Neural progenitor cell (in vitro differentiated cells): Measurements from ENCODE around the gene ZC3HAV1L. TPM values are rescaled to one million over a fixed set of nuclear protein-coding genes. Genes with fewer than 3 reads are reported as not detected.

Source experiments
- DNase-seq: peaks from one replicate; pipeline ENCODE4 v3.0.0-alpha.2; 2016; ENCODE audit warnings: low spot score
- H2AFZ ChIP-seq: fragments of 200-600 bp; sonication (generic); replicated peaks from 2 replicates; pipeline ENCODE4 v1.6.1; 2016; ENCODE audit warnings: antibody characterized with exemption
- H3F3A ChIP-seq: fragments of 200-600 bp; sonication (generic); 2 replicates; pipeline ENCODE4 v1.6.1; 2016; ENCODE audit warnings: antibody characterized with exemption, low read depth
- H3K27ac ChIP-seq: fragments of 200-600 bp; sonication (generic); 2 replicates; pipeline ENCODE4 v1.5.1; 2016; ENCODE audit warnings: mild to moderate bottlenecking
- H3K27me3 ChIP-seq: fragments of 200-600 bp; sonication (generic); 2 replicates; pipeline ENCODE4 v1.6.1; 2016; ENCODE audit warnings: mild to moderate bottlenecking, moderate library complexity
- H3K36me3 ChIP-seq: fragments of 200-600 bp; sonication (generic); 2 replicates; pipeline ENCODE4 v1.5.1; 2016
- H3K4me1 ChIP-seq: fragments of 200-600 bp; sonication (generic); 2 replicates; pipeline ENCODE4 v1.6.1; 2016; ENCODE audit warnings: mixed run types
- H3K4me2 ChIP-seq: fragments of 200-600 bp; sonication (generic); 2 replicates; pipeline ENCODE4 v1.6.1; 2016
- H3K4me3 ChIP-seq: fragments of 200-600 bp; sonication (generic); 2 replicates; pipeline ENCODE4 v1.5.1; 2016
- H3K79me2 ChIP-seq: fragments of 200-600 bp; sonication (generic); 2 replicates; pipeline ENCODE4 v1.6.1; 2016; ENCODE audit warnings: low read depth
- H3K9ac ChIP-seq: fragments of 200-600 bp; sonication (generic); 2 replicates; pipeline ENCODE4 v1.6.1; 2016
- H3K9me3 ChIP-seq: fragments of 200-600 bp; sonication (generic); 2 replicates; pipeline ENCODE4 v1.5.1; 2016; ENCODE audit warnings: low read depth
- H4K20me1 ChIP-seq: fragments of 200-600 bp; sonication (generic); 2 replicates; pipeline ENCODE4 v1.6.1; 2016; ENCODE audit warnings: low read depth
- H3K27ac Mint-ChIP-seq: 3 replicates; pipeline ENCODE4 v1.8.0; 2021; ENCODE audit warnings: mixed read lengths
- H3K27me3 Mint-ChIP-seq: 2 replicates; pipeline ENCODE4 v1.8.0; 2022; ENCODE audit warnings: low read depth, mild to moderate bottlenecking, inconsistent platforms, moderate library complexity, mixed read lengths; ENCODE audit not compliant: insufficient read depth
- H3K36me3 Mint-ChIP-seq: 3 replicates; pipeline ENCODE4 v1.8.0; 2021; ENCODE audit warnings: mixed read lengths
- H3K4me1 Mint-ChIP-seq: 3 replicates; pipeline ENCODE4 v1.8.0; 2021; ENCODE audit warnings: mixed read lengths
- H3K4me3 Mint-ChIP-seq: 3 replicates; pipeline ENCODE4 v1.8.0; 2021; ENCODE audit warnings: mild to moderate bottlenecking, moderate library complexity, mixed read lengths
- H3K9me3 Mint-ChIP-seq: 3 replicates; pipeline ENCODE4 v1.8.0; 2020; ENCODE audit warnings: mixed read lengths
- EZH2 ChIP-seq: fragments of 200-600 bp; sonication (generic); IDR thresholded peaks from 2 replicates; pipeline ENCODE4 v1.6.1; 2017; ENCODE audit warnings: antibody characterized with exemption, mild to moderate bottlenecking, moderate library complexity
- EZH2phosphoT487 ChIP-seq: fragments of 200-600 bp; sonication (generic); IDR thresholded peaks from 2 replicates; pipeline ENCODE4 v1.6.1; 2017; ENCODE audit warnings: antibody characterized with exemption
- total RNA-seq: library from RNA; depleted of rRNA; stranded (reverse); fragments of >200 nt; gene quantifications from 2 replicates; pipeline ENCODE4 v1.2.3, GENCODE V29; 2015; ENCODE audit warnings: low replicate concordance
- TF ChIP-seq, protein P1 (sequence below): fragments of 200-600 bp; sonication (generic); IDR thresholded peaks from 2 replicates; pipeline ENCODE4 v1.5.1; 2017; ENCODE audit warnings: antibody characterized with exemption, mild to moderate bottlenecking

Gene ZC3HAV1L
- total RNA-seq, 1 donor from 2014 or later, result 7.1 TPM

DNA sequence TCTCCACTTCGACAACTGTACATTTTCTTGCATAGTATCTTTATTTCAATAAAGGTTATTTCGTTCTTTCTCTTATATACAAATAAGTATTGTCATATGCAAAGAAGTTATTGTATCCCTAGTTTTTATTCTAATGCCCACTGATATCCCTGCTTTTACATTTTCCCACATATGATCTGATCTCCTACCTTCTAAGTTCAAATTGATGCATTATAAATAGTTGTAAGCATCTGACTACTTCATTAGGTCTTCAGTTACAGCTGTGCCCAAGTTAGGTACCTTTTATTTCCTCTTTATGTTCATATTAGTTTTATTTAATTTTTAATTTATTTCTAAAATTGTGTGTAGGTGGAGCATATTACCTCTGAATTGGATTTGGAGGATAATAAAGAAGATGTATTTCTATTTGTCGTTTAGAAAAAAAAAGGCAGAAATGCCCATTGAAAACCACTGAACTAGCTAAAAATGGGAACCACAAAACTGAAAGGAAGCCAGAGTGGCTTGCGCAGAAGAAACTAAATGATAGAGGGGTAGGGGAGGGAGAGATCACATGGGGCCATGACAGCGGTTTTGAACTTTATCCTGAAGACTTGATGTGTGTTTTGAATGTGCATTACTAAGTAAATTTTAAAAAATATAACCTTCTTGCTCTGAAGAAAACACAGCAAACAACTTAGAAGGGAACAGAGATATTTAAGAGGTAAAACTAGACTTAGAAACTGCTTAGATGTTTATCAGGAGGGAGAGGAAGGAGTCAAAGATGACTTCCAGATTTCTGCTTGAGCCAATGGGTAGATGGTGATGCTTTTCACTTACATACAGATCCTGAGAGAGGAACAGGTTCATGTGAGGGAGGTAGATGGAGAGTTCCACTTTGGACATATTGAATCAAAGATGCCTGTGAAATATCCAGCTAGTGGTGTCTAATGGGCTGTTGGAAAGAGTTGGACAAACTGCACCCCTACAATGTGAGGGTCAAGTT is 9.3 kb upstream of the ZC3HAV1L start:
- TF ChIP-seq EZH2phosphoT487, result no peak
- TF ChIP-seq, protein P1, sequence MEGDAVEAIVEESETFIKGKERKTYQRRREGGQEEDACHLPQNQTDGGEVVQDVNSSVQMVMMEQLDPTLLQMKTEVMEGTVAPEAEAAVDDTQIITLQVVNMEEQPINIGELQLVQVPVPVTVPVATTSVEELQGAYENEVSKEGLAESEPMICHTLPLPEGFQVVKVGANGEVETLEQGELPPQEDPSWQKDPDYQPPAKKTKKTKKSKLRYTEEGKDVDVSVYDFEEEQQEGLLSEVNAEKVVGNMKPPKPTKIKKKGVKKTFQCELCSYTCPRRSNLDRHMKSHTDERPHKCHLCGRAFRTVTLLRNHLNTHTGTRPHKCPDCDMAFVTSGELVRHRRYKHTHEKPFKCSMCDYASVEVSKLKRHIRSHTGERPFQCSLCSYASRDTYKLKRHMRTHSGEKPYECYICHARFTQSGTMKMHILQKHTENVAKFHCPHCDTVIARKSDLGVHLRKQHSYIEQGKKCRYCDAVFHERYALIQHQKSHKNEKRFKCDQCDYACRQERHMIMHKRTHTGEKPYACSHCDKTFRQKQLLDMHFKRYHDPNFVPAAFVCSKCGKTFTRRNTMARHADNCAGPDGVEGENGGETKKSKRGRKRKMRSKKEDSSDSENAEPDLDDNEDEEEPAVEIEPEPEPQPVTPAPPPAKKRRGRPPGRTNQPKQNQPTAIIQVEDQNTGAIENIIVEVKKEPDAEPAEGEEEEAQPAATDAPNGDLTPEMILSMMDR, result no peak
- TF ChIP-seq EZH2, result no peak
- Histone ChIP-seq H3K27ac (no peak overlapping the region), H3K36me3 (no peaks in the 10 kb centered on the region), H3K27me3 (no peaks in the 10 kb centered on the region), H3K4me1 (peaks cover 8% of the 10 kb centered on the region), H3K4me3 (no peak overlapping the region), H3K9ac (no peak overlapping the region), H3K4me2 (no peak overlapping the region), H3K79me2 (no peaks in the 10 kb centered on the region), H2AFZ (no peak overlapping the region), H4K20me1 (no peaks in the 10 kb centered on the region), H3F3A (no peaks in the 10 kb centered on the region), H3K9me3 (no peaks in the 10 kb centered on the region)
- H3K36me3 Mint-ChIP-seq, result peaks cover 1% of the 10 kb centered on the region
- peaks cover 4% of the 10 kb centered on the region for H3K27me3 Mint-ChIP-seq
- no peaks in the 10 kb centered on the region for H3K4me1 Mint-ChIP-seq
- no peaks in the 10 kb centered on the region for H3K9me3 Mint-ChIP-seq
- H3K4me3 Mint-ChIP-seq, result no peak overlapping the region
- no peak overlapping the region for H3K27ac Mint-ChIP-seq
- DNase-seq, result no peak

DNA sequence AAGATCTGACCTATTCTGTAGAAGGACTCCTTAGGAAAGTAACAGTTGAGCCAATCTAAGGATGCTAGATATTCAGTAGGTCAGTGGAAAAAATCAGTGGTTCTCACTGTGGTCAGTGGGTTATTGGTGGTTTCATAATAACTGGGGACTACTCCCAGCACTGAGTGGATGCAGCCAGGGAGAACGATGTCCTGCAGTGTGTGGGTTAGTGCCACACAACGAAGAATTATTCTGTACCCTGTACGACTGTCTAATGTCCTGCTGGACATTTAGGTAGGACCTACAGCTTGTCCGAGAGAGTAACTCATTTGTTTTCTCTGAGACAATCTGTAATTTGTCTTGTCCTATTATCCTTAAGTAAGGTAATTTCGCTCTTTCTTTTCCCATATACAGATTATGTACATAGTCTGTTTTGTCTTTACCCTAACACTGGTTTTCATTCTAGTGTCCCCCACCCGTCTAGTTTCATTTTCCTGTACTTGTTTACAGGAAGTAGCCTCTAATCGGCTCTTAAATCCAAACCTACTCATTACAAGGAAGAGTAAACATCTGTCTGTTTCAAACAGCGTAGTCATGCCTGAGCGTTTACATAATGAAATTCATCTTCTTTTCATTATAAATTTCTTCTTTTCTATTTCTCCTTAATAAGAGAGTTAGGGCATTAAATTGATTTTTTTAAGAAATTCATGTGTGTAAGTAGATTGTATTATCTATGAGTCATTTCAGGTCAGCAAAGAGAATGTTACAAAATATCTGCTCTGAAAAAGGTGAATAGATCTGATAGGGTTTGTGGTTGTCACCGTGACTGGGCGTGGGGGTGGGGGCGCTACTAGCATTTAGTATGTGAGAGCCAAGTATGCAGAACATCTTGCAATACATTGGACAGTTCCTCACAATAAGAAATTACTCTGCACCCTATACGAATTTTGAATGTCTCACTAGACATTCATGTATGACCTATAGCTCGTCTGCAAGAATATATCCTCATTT is 8.3 kb upstream of the ZC3HAV1L start:
- no peak overlapping the region for H3K27ac Mint-ChIP-seq
- H3K9me3 Mint-ChIP-seq, result no peaks in the 10 kb centered on the region
- no peaks in the 10 kb centered on the region for H3K36me3 ChIP-seq

DNA sequence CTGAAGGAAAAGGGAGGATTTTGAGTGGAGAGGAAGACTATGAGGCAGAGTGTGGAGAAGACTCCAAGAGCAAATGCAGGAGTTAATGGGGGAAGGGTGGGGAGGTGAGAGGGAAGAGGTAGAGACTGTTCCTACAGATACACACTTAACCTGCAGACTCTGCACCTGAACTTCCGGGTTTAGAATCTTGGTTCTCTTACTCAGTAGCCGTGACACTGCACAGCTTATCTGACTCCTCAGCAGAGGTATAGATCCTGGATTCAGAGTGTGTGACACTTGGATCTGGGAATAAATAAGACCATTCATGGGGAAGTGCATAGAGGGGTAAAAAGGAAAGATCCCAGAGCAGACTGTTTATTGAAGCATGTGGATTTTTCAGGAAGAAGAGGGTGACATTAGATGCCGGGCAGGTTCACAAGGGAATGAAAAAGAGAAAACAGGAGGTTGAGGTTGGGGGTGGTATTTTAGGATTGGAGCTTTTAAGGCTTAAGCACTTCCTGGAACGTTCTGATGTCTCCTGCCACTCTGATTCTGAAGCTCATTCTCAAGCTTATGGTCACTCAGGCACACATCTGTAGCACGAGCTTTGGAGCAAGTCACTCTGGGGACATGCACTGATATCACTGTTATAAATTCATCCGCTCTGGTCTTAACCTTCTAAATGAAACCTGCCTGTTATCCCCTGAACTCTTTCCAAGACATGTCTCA is 5.7 kb upstream of the ZC3HAV1L start:
- no peak for DNase-seq
- Mint-ChIP-seq H3K27ac (no peak overlapping the region), H3K36me3 (peaks cover 1% of the 10 kb centered on the region), H3K4me3 (no peak overlapping the region), H3K27me3 (peaks cover 6% of the 10 kb centered on the region), H3K4me1 (no peaks in the 10 kb centered on the region), H3K9me3 (no peaks in the 10 kb centered on the region)
- Histone ChIP-seq H3K4me2 (no peak overlapping the region), H3K36me3 (no peaks in the 10 kb centered on the region), H3K9me3 (no peaks in the 10 kb centered on the region), H3K27me3 (peaks cover 12% of the 10 kb centered on the region), H3K4me3 (no peak overlapping the region), H3K79me2 (no peaks in the 10 kb centered on the region), H3K9ac (no peak overlapping the region), H4K20me1 (no peaks in the 10 kb centered on the region), H2AFZ (no peak overlapping the region), H3K4me1 (peaks cover 6% of the 10 kb centered on the region), H3F3A (no peaks in the 10 kb centered on the region), H3K27ac (no peak overlapping the region)
- TF ChIP-seq EZH2phosphoT487 (no peak), EZH2 (no peak)
- TF ChIP-seq, protein P1, result no peak

More for the DNA sequence above, 8.3 kb upstream of the ZC3HAV1L start:
- no peak for TF ChIP-seq EZH2
- TF ChIP-seq EZH2phosphoT487, result no peak
- TF ChIP-seq, protein P1, result no peak
- H3K4me2 ChIP-seq, result no peak overlapping the region
- Mint-ChIP-seq H3K36me3 (peaks cover 1% of the 10 kb centered on the region), H3K4me1 (no peaks in the 10 kb centered on the region), H3K27me3 (peaks cover 4% of the 10 kb centered on the region), H3K4me3 (no peak overlapping the region)
- no peak for DNase-seq
- no peak overlapping the region for H3K9ac ChIP-seq
- no peaks in the 10 kb centered on the region for H3F3A ChIP-seq
- H3K4me3 ChIP-seq, result no peak overlapping the region
- no peaks in the 10 kb centered on the region for H3K9me3 ChIP-seq
- no peaks in the 10 kb centered on the region for H3K79me2 ChIP-seq
- H3K27ac ChIP-seq, result no peak overlapping the region
- H3K4me1 ChIP-seq, result peaks cover 8% of the 10 kb centered on the region
- no peaks in the 10 kb centered on the region for H3K27me3 ChIP-seq
- no peaks in the 10 kb centered on the region for H4K20me1 ChIP-seq
- no peak overlapping the region for H2AFZ ChIP-seq
